SK-N-SH (cell line): ENCODE measurements around the gene PLD2. TPM values are rescaled to one million over a fixed set of nuclear protein-coding genes. Genes with fewer than 3 reads are reported as not detected.
A peak's percentile ranks its signal among the peaks of the same experiment; 100 is the strongest.
"Not testable (repeated sequence)": the region's sequence is repeated elsewhere in the genome, so short reads cannot be mapped to it uniquely, and the experiment has no call there.

ENCODE experiments used
- CTCF ChIA-PET: fragments of 300-600, 350-600 bp; formaldehyde crosslinking; extraction: SDS; loops from one replicate; lab custom pipeline; 2021; lab: Yijun Ruan, JAX
- POLR2A ChIA-PET: fragments of 350-600 bp; sonication (Branson Sonifier 250); formaldehyde crosslinking; extraction: SDS; loops from one replicate; lab custom pipeline; 2020; ENCODE audit warnings: antibody characterized with exemption, inconsistent platforms; lab: Yijun Ruan, JAX
- DNase-seq: peaks from one replicate; pipeline ENCODE4 v3.0.0; 2012
- H2AFZ ChIP-seq: fragments of 200-600 bp; sonication (generic); 2 replicates; pipeline ENCODE4 v1.8.1; 2016; ENCODE audit warnings: antibody characterized with exemption, mild to moderate bottlenecking, low read depth
- H3F3A ChIP-seq: fragments of 200-600 bp; sonication (generic); replicated peaks from 2 replicates; pipeline ENCODE3; 2016; ENCODE audit warnings: antibody characterized with exemption, mild to moderate bottlenecking; ENCODE audit not compliant: insufficient read depth
- H3K27ac ChIP-seq, 2 experiments: fragments of 200-500 bp in 1 of 2; fragments of 200-600 bp in 1 of 2; sonication (Bioruptor generic) in 1 of 2; sonication (generic), shearing (Covaris generic) in 1 of 2; 2 replicates each; pipeline versions ENCODE4 v1.5.1 to v1.6.1; 2014 to 2016; ENCODE audit warnings: low read depth in 2 of 2, inconsistent platforms in 1 of 2, low read length in 1 of 2, mild to moderate bottlenecking in 1 of 2, mixed read lengths in 1 of 2
- H3K27me3 ChIP-seq: fragments of 200-600 bp; sonication (generic), shearing (Covaris generic); 2 replicates; pipeline ENCODE4 v1.6.1; 2016; ENCODE audit warnings: mixed run types; ENCODE audit not compliant: insufficient read depth
- H3K36me3 ChIP-seq, 2 experiments: fragments of 200-500 bp in 1 of 2; fragments of 200-600 bp in 1 of 2; sonication (Bioruptor generic) in 1 of 2; sonication (generic) in 1 of 2; replicated peaks in 1 of 2; 2 replicates each; pipeline versions ENCODE3 to v1.5.1; 2014 to 2016; ENCODE audit warnings: low read length in 1 of 2, mild to moderate bottlenecking in 1 of 2; ENCODE audit not compliant: insufficient read depth in 2 of 2, control insufficient read depth in 1 of 2
- H3K4me1 ChIP-seq, 2 experiments: fragments of 200-500 bp in 1 of 2; fragments of 200-600 bp in 1 of 2; sonication (Bioruptor generic) in 1 of 2; sonication (generic), shearing (Covaris generic) in 1 of 2; 2 replicates each; pipeline versions ENCODE4 v1.5.1 to v1.6.1; 2014 to 2016; ENCODE audit warnings: low read depth in 1 of 2, low read length in 1 of 2, mixed run types in 1 of 2; ENCODE audit not compliant: insufficient read depth in 2 of 2, control insufficient read depth in 1 of 2
- H3K4me2 ChIP-seq: fragments of 200-600 bp; sonication (generic), shearing (Covaris generic); 2 replicates; pipeline ENCODE4 v1.6.1; 2017; ENCODE audit warnings: mixed run types
- H3K4me3 ChIP-seq, 2 experiments: fragments of 200-500 bp in 1 of 2; fragments of 200-600 bp in 1 of 2; sonication (Bioruptor generic) in 1 of 2; sonication (generic), shearing (Covaris generic) in 1 of 2; 2 replicates each; pipeline versions ENCODE4 v1.5.1 to v1.8.1; 2014 to 2016; ENCODE audit warnings: low read depth in 2 of 2, inconsistent platforms in 1 of 2, low read length in 1 of 2, mild to moderate bottlenecking in 1 of 2, mixed read lengths in 1 of 2, moderate library complexity in 1 of 2
- H3K79me2 ChIP-seq: fragments of 200-600 bp; sonication (generic); 2 replicates; pipeline ENCODE4 v1.8.1; 2017; ENCODE audit warnings: mild to moderate bottlenecking; ENCODE audit not compliant: insufficient read depth
- H3K9ac ChIP-seq: fragments of 200-600 bp; sonication (generic); 2 replicates; pipeline ENCODE4 v1.6.1; 2017; ENCODE audit warnings: mixed run types
- H3K9me2 ChIP-seq: fragments of 200-600 bp; sonication (generic); 2 replicates; pipeline ENCODE4 v1.6.1; 2017; ENCODE audit warnings: mixed run types
- H3K9me3 ChIP-seq: fragments of 200-600 bp; sonication (generic); 2 replicates; pipeline ENCODE4 v1.6.1; 2017; ENCODE audit warnings: mixed run types, mild to moderate bottlenecking, moderate library complexity
- H4K20me1 ChIP-seq: fragments of 200-600 bp; sonication (generic); 2 replicates; pipeline ENCODE4 v1.6.1; 2017; ENCODE audit warnings: mild to moderate bottlenecking, mixed run types; ENCODE audit not compliant: insufficient read depth
- CHD2 ChIP-seq: fragments of 150-350 bp; IDR thresholded peaks from 2 replicates; pipeline ENCODE4 v1.6.1; 2018; ENCODE audit warnings: low read length; ENCODE audit not compliant: partially characterized antibody
- CTCF ChIP-seq: fragments of 200-600 bp; sonication (generic); IDR thresholded peaks from 2 replicates; pipeline ENCODE4 v1.6.1; 2017; ENCODE audit warnings: antibody characterized with exemption, mild to moderate bottlenecking, moderate library complexity
- ELF1 ChIP-seq: IDR thresholded peaks from 2 replicates; pipeline ENCODE4 v1.4.0; 2012
- EP300 ChIP-seq, 2 experiments: IDR thresholded peaks; 2 replicates each; pipeline versions ENCODE4 v1.4.0 to v1.6.1; 2012; ENCODE audit warnings: borderline replicate concordance in 1 of 2, low read depth in 1 of 2, low read length in 1 of 2
- FOSL2 ChIP-seq: IDR thresholded peaks from 2 replicates; pipeline ENCODE4 v1.4.0; 2012; ENCODE audit warnings: low read depth, mild to moderate bottlenecking, moderate library complexity, borderline replicate concordance
- FOXJ3 ChIP-seq: sonication (generic); formaldehyde crosslinking; IDR thresholded peaks from 2 replicates; pipeline ENCODE4 v1.5.1; 2020; ENCODE audit warnings: mild to moderate bottlenecking, missing genetic modification reagents
- FOXM1 ChIP-seq: IDR thresholded peaks from 2 replicates; pipeline ENCODE4 v1.4.0; 2012; ENCODE audit warnings: low read depth, mild to moderate bottlenecking
- JUND ChIP-seq: IDR thresholded peaks from 2 replicates; pipeline ENCODE4 v1.4.0; 2012
- MAX ChIP-seq: IDR thresholded peaks from 2 replicates; pipeline ENCODE4 v1.4.0; 2012; ENCODE audit warnings: low read depth
- MEF2A ChIP-seq: IDR thresholded peaks from 2 replicates; pipeline ENCODE4 v1.4.0; 2012; ENCODE audit warnings: low read depth, borderline replicate concordance
- NRF1 ChIP-seq: IDR thresholded peaks from 2 replicates; pipeline ENCODE4 v1.6.1; 2012; ENCODE audit warnings: low read depth, mild to moderate bottlenecking, low read length
- PBX3 ChIP-seq: IDR thresholded peaks from 2 replicates; pipeline ENCODE4; 2012
- POLR2AphosphoS5 ChIP-seq: IDR thresholded peaks from 2 replicates; pipeline ENCODE4 v1.6.1; 2012; ENCODE audit warnings: low read depth, low read length
- REST ChIP-seq: IDR thresholded peaks from 2 replicates; pipeline ENCODE4 v1.6.1; 2012; ENCODE audit warnings: mild to moderate bottlenecking, low read depth, low read length, moderate library complexity
- RFX5 ChIP-seq: IDR thresholded peaks from 2 replicates; pipeline ENCODE4 v1.6.1; 2012; ENCODE audit warnings: mild to moderate bottlenecking, improper control_type of control experiment, low read length
- RXRA ChIP-seq: IDR thresholded peaks from 2 replicates; pipeline ENCODE4 v1.4.0; 2012; ENCODE audit warnings: low read depth, mild to moderate bottlenecking, borderline replicate concordance
- SIN3A ChIP-seq: IDR thresholded peaks from 2 replicates; pipeline ENCODE4 v1.6.1; 2012; ENCODE audit warnings: low read depth, mild to moderate bottlenecking, low read length, moderate library complexity, borderline replicate concordance
- TCF12 ChIP-seq: IDR thresholded peaks from 2 replicates; pipeline ENCODE4 v1.4.0; 2012
- USF1 ChIP-seq: IDR thresholded peaks from 2 replicates; pipeline ENCODE4 v1.4.0; 2012; ENCODE audit warnings: low read depth, borderline replicate concordance
- ZBTB33 ChIP-seq: IDR thresholded peaks from 2 replicates; pipeline ENCODE4 v1.4.0; 2012; ENCODE audit warnings: low read depth, borderline replicate concordance
- WGBS: methylation state at CpG from one replicate; pipeline ENCODE4 v1.1.6; 2017; ENCODE audit warnings: low lambda C conversion rate; 5-methylcytosine and 5-hydroxymethylcytosine counted together
- polyA plus RNA-seq, 3 experiments: library from polyadenylated mRNA; depleted of rRNA; stranded (reverse); fragments of >200 nt; gene quantifications; 2 replicates each; pipeline ENCODE4 v1.2.3, GENCODE V29; 2012

Gene PLD2
- polyA plus RNA-seq, 1 of the 3 experiments (the other 2 are of a cell fraction) = 42.5 TPM

GRCh38 chr17:4856937-4857314 lies 50.0 kb downstream of the PLD2 start:
- Histone ChIP-seq H3K9me3 (no peaks in the 10 kb centered on the region), H3K4me2 (no peak overlapping the region), H3K4me3 (no peak overlapping the region), H3K36me3 (no peaks in the 10 kb centered on the region), H2AFZ (no peak overlapping the region), H3K27ac (no peak overlapping the region; a peak in 1 of 4 replicates), H3K9ac (no peak overlapping the region), H3K27me3 (no peaks in the 10 kb centered on the region), H4K20me1 (peaks cover 6% of the 10 kb centered on the region), H3K4me1 (peaks cover 27 to 51% of the 10 kb centered on the region in 2 experiments), H3K79me2 (peaks cover 32% of the 10 kb centered on the region), H3F3A (peaks cover 5% of the 10 kb centered on the region), H3K9me2 (no peaks in the 10 kb centered on the region)
- WGBS = 93% methylated on average over 2 of the region's 7 CpGs
- no peak for TF ChIP-seq NRF1
- TF ChIP-seq FOSL2 = no peak
- no peak for TF ChIP-seq PBX3
- no peak for TF ChIP-seq POLR2AphosphoS5
- TF ChIP-seq USF1 = no peak
- TF ChIP-seq MAX = no peak
- no peak for TF ChIP-seq EP300 (IDR thresholded peaks at IDR 0.05; ENCODE audit: borderline replicate concordance in 1 of 2, low read depth in 1 of 2, low read length in 1 of 2)
- no peak for TF ChIP-seq FOXJ3 (CRISPR knock-in tag)
- TF ChIP-seq RFX5 = no peak
- TF ChIP-seq ZBTB33 = no peak
- TF ChIP-seq FOXM1 = no peak
- TF ChIP-seq RXRA = no peak
- TF ChIP-seq REST = no peak
- TF ChIP-seq CTCF = no peak
- TF ChIP-seq ELF1 = no peak
- TF ChIP-seq TCF12 = no peak
- no peak for TF ChIP-seq JUND
- no peak for TF ChIP-seq SIN3A
- no peak for TF ChIP-seq CHD2
- no peak for TF ChIP-seq MEF2A
- ChIA-PET CTCF (interaction anchor here (1.8 to 2.7 kb wide), 2 partner anchors 23 to 67 kb away, joined by 7 to 11 read pairs; no protein-coding TSS in a partner anchor), POLR2A (interaction anchor here (1.8 kb wide), 1 partner anchor 67 kb away, joined by 4 read pairs; no protein-coding TSS in a partner anchor)
- DNase-seq = no peak

- ChIA-PET CTCF (interaction anchor here (0.8 to 2.7 kb wide), 3 partner anchors 23 to 71 kb away, joined by 3 to 11 read pairs (median 7); no protein-coding TSS in a partner anchor), POLR2A (interaction anchor here (1.8 kb wide), 1 partner anchor 67 kb away, joined by 4 read pairs; no protein-coding TSS in a partner anchor)
- H4K20me1 ChIP-seq, H3K9me2 ChIP-seq, H3K27ac ChIP-seq, H3K27me3 ChIP-seq, H3F3A ChIP-seq, H3K36me3 ChIP-seq, H2AFZ ChIP-seq, H3K4me3 ChIP-seq, H3K9ac ChIP-seq, H3K9me3 ChIP-seq, DNase-seq: not testable (repeated sequence)
- H3K4me2 ChIP-seq = peak overlapping the region; percentile 68; the same call in 1 of the 2 replicates
- over 99% methylated on average over 7 of the region's 7 CpGs for WGBS
- H3K4me1 ChIP-seq = peaks cover 27 to 49% of the 10 kb centered on the region in 2 experiments
- peaks cover 32% of the 10 kb centered on the region for H3K79me2 ChIP-seq
These were observed 50.4 kb downstream of the PLD2 start for GRCh38 chr17:4857347-4857746.
